Stimulated activated CD4-positive, alpha-beta T cell treated with anti-CD3 and anti-CD28 coated beads, Interleukin-1b, Interleukin-23, amount 100 ng/mL, for 1 hour (primary cell): ENCODE results near the gene TFB2M.

Source experiments
- DNase-seq, 2 donors: peaks; one replicate each; pipeline ENCODE4 v3.0.0-alpha.2; 2020; ENCODE audit warnings: low read depth in 2 of 2

TFB2M gene

DNA sequence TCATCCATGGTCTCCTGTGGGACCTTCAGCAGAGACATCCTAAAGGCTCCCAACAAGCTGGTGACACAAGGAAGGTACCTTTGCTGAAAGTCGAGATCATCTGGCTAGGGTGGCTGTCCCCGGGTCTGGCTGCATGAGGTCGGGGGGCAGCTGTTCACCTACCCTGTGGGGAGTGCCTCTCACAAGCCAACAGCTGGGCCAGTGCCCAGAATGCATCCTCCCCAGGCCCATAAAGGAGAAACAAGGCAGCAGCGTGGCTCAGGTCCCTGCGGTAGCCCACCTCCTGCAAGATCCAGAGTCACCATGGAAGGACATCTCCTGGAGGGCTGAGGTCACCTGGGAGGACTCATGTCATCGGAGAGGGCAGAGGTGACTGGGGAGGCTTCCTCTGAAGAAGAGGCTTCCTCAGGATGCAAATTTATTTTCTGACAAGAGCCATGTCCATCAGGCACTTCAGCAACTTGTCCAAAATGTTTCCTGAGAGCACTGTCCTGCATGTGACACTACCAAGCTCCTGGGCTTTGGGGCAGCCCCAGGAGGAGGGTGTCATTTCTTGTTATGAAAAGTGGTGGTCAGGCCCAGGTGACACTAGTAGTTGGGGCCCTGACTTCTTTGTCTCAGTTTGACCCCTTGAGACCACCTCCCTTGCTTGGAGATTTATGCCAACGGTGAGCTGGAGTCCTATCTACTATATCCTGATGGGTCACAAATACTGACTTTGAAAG lies 52.3 kb downstream of the TFB2M start:
- no peak for DNase-seq

- no peak for DNase-seq
Measured at GRCh38 chr1:246513041-246513440, 53.0 kb downstream of the TFB2M start.

- DNase-seq: no peak
Measured at GRCh38 chr1:246512635-246513034, 53.4 kb downstream of the TFB2M start.

GRCh38 chr1:246512230-246512629 lies 53.8 kb downstream of the TFB2M start:
- no peak for DNase-seq

DNA sequence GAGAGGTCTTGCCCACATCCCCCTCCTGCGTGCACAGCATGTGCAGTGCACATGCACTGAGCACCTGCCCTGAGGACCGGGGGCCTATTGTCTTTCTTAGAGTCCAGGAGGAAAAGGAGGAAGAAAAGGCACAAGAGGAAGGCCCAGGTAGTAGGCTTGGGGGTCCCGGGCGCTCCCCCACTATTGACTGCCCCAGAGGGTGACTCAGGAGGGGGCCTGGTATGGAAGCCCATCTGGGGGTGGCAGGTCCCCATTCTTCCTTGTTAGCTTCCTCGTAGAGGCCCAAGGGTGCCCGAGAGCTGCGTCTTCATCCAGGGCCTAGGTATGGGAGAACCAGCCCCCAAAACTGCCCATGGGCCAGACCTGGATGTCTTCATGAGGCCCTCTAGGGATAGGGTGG lies 54.9 kb downstream of the TFB2M start:
- no peak for DNase-seq

DNA sequence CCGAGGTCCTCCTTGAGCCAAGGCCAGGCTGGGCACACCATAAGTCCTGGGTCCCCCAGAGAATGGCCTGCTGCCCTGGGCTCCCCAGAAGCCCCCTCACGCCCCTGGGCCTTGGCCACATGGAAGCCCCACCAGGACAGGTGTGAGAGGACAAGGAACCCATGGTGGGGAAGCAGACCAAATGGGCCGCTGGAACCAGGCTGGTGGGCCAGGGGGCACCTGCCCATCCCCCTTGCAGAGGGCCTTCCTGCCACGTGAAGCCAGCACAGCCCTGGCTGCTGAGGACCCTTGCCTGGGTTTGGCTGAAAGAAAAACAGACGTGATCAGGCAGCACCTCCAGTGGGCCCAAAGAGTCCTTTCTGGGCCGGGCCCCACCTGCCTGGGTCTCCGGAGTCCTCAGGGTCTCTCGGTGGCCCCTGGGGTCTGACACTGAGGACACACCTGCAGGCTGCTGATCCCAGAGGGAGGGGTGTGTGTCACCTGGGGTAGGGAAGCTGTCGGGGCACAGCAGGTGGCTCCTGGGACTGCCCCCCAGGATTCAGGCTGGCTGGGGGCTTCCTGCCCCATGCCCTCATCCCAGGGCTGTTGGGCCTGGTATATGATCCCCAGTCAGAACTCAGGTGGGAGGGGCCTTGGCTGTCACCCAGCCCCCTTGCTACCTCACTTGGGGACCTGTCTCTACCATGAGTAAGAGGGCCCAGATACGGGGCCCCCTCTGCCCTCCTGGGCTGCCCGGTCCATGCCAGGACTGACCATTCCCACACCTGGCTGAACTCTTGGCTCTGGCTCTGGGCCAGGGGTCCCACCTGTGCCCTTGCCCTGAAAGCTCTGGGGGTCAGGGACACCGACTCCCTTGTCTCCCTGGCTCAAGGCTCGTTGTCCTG lies 55.7 kb downstream of the TFB2M start:
- no peak for DNase-seq

- DNase-seq: no peak
Measured at GRCh38 chr1:246508897-246509688, 57.0 kb downstream of the TFB2M start.

- peak; percentile 40 to 44 for DNase-seq
Measured at GRCh38 chr1:246506674-246507481, 59.2 kb downstream of the TFB2M start, which contains the start of gene SMYD3. Gene SMYD3 (minus strand): TSS chr1:246507279.

DNA sequence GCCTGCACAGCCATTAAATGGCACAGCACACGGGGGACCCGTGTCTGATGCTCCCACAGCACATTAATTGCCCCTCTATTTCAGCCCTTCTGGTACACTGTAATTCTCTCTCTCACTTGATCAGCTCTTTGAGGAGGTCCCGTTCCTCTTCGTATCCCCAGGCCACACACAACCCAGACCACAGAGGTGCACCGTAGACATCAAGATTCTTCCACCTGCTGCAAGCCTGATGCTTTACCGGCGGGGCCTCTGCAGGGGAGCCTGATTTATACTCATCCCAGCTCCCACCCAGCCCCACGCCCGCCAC lies 59.7 kb downstream of the TFB2M start:
- no peak for DNase-seq

GRCh38 chr1:246503341-246503740 lies 62.7 kb downstream of the TFB2M start:
- DNase-seq: no peak

DNA sequence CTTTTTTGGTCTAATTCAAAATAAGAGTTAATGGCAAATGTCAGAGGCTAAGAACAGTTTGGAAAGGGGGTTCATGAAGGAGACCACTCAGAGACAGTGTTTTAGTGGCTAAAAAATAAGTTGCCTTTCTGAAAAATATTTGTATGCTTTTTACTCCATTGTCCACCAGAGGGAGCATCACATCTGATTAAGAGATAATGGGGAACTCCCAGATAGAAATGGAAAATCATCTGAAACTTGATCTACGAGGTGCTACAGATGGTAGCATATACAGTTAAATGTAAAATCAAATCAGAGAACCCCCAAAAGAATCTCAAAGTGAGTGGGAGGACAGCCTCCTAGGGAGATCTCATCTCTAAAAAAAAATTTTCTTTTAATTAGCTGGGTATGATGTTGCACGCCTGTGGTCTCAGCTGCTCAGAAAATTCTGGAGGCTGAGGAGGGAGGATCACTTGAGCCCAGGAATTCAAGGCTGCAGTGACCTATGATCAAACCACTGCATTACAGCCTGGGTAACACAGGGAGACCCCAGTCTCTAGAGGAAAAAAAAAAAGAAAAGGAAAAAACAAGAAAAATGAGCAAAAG lies 68.6 kb downstream of the TFB2M start:
- DNase-seq: no peak

- peak in 1 of 2 donors; percentile 21 for DNase-seq
Measured at GRCh38 chr1:246492611-246493245, 73.3 kb downstream of the TFB2M start.

DNA sequence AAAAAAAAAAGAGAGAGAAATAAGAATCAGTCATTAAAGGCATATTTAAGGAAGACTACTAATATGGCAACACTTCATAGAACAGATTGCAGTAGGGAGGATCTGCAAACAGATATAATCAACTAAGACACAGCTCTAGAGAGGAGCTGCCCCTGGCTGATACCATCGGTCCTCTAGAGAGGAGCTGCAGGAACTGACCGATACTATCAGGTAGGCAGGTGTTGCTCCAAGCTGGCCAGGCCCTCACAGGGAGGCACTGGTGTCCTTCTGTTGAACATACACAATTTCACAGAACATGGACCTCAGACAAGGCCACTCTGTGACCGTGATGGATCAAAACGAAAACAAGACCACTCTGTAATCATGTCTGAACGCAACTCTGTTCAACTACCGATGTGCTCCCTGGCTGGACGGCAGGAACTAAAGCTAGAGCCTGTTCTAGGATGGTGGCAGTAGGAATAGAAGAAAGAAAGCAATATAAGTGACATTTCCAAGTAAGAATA lies 74.5 kb downstream of the TFB2M start:
- DNase-seq: no peak
